22Rv1 (cell line): ENCODE measurements around the gene NUFIP1.

ENCODE experiments used
- H3K27ac ChIP-seq: fragments of 450-650 bp; 2 replicates; pipeline ENCODE4 v1.5.1; 2017
- ZFX ChIP-seq: fragments of 450-650 bp; IDR thresholded peaks from 2 replicates; pipeline ENCODE4 v1.6.1; 2017; ENCODE audit warnings: antibody characterized with exemption, borderline replicate concordance
- TF ChIP-seq, protein P1 (sequence below): fragments of 450-650 bp; IDR thresholded peaks from 2 replicates; pipeline ENCODE4 v1.5.1; 2017; ENCODE audit warnings: mild to moderate bottlenecking

Gene NUFIP1

DNA sequence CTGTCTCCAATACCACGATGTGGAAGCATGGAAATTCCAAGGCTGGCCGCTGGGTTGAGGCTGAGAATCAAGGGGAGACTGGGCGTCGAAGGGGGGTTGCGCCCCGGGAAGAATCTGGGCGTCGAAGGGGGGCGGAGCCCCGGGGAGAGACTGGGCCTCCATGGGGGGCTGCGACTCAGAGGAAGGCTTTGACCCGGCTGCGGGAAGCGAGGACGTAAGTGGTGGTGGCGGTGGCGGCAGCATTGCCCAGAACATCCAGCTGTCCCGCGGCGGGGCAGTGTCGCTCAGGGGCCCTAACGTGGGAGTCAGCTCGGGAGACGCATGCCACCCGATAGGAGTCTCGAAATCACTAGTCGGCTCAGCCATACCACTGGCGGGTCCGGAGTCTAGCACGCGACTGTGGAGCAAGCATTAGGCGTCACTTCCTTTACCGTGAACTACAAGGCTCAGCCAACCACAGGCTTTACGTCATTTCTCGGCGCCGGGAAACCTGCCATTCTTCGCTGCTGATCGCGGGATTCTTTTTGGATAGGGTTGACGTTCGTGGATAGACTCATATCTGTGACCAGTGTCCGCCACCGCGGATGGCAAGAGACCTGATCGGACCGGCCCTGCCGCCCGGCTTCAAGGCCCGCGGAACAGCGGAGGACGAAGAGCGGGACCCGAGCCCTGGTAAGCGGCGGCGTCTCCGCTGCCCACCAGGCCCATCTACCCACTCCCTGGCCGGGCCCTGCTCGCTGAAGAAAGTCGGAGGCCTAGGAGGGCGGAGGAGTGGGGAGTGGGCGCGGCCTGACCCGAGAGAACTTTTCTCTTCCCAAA lies at the start of gene NUFIP1, which contains the start of gene GPALPP1:
Gene NUFIP1, minus strand, starts transcription at position 401 of the 819 bp plus-strand sequence. Its CDS starts 35 bp downstream, at position 366.
Gene GPALPP1, plus strand, starts transcription at position 468 of the 819 bp plus-strand sequence. Its CDS starts 117 bp downstream, at position 585.
- TF ChIP-seq, protein P1, sequence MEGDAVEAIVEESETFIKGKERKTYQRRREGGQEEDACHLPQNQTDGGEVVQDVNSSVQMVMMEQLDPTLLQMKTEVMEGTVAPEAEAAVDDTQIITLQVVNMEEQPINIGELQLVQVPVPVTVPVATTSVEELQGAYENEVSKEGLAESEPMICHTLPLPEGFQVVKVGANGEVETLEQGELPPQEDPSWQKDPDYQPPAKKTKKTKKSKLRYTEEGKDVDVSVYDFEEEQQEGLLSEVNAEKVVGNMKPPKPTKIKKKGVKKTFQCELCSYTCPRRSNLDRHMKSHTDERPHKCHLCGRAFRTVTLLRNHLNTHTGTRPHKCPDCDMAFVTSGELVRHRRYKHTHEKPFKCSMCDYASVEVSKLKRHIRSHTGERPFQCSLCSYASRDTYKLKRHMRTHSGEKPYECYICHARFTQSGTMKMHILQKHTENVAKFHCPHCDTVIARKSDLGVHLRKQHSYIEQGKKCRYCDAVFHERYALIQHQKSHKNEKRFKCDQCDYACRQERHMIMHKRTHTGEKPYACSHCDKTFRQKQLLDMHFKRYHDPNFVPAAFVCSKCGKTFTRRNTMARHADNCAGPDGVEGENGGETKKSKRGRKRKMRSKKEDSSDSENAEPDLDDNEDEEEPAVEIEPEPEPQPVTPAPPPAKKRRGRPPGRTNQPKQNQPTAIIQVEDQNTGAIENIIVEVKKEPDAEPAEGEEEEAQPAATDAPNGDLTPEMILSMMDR: no peak
- no peak for TF ChIP-seq ZFX
- H3K27ac ChIP-seq: peak within 1 kb of the TSS; percentile 68

DNA sequence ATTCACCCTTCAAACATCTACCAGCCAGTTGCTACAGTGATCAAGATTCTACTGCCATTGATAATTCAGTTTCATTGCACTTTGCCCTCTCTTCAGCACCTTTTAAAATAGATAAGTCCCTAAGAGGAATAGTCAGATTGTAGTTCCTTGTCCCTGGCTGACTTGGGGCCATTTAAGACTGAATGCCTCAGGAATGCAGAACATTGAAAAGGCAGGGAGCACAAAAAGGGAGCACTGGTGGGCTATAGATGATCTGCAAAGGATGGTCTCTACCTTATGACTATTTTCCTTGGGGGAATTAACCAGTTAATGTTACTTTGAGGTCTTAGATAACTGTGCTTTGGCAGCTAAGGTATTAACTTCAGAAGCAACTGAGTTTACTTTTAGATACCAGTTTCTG lies 46.9 kb upstream of the NUFIP1 start:
- no peak overlapping the region for H3K27ac ChIP-seq

DNA sequence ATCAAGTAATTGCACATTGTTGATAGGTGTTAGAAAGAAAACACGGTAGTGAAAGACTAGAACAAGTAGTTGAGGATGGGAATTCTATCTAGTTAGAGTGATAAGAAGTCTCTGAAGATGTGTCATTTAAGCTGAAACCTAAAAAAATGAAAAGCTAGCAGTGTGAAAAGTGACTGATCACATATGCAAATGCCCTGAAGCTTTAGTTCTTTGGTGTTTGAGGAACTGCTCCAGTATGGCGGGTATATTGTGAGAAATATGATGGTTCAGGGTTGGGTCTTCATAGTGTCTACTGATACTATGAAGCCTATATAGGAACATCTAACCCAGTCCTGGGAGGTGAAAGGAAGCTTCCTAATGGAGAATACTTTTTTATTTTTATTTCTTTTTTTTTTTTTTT lies 45.1 kb upstream of the NUFIP1 start:
- no peak overlapping the region for H3K27ac ChIP-seq
- TF ChIP-seq, protein P1: no peak
- no peak for TF ChIP-seq ZFX

More for the DNA sequence above, 46.9 kb upstream of the NUFIP1 start:
- TF ChIP-seq, protein P1: no peak
- TF ChIP-seq ZFX: no peak

DNA sequence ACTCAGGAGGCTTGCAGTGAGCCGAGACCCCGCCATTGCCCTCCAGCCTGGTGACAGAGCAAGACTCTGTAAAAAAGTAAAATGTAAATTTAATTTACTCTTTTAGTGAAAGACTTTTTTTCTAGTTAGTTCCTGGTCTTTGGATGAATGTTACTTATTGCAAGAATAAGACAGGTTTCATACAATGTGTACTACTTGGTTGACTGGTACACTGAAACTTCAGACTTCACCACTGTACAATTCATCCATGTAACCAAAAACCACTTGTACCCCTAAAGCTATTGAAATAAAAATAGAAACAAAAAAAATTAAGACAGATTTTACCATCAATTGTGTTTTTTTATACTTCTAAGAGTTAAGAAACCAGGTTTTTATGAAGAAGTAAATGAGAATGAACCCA lies 35.6 kb upstream of the NUFIP1 start:
- no peak overlapping the region for H3K27ac ChIP-seq
- TF ChIP-seq, protein P1: no peak
- TF ChIP-seq ZFX: no peak

DNA sequence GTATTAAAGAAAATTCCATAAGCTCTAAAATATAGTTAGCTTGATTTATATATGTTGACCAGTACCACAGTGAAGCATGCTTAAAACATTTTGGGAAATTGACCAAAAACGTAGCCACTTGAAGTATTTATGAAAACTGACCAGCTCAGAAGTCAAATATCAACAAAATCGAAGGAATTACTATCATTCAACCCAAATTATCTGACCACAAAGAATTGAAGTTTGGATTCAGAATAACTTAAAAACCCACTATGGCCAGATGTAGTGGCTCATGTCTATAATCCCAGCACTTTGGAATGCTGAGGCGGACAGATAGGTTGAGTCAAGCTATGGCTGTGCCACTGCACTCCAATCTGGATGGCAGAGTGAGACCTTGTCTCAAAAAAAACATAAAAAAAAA lies 32.0 kb upstream of the NUFIP1 start:
- peak overlapping the region; percentile 62 for H3K27ac ChIP-seq
- TF ChIP-seq, protein P1: no peak
- TF ChIP-seq ZFX: no peak

DNA sequence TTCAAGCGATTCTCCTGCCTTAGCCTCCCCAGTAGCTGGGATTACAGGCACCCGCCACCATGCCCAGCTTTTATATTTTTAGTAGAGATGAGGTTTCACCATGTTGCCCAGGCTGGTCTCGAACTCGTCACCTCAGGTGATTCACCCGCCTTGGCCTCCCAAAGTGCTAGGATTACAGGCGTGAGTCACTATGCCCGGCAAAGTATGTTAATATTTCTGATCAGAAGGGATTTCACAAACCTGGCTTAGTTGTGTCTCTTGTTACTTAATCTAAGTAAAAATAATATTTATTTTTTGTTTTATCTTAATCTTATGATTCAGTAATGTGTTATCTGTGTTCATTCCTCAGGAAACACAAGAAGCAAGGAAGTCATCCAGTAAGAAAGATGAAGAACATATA lies 30.7 kb upstream of the NUFIP1 start:
- peak overlapping the region; percentile 62 for H3K27ac ChIP-seq

DNA sequence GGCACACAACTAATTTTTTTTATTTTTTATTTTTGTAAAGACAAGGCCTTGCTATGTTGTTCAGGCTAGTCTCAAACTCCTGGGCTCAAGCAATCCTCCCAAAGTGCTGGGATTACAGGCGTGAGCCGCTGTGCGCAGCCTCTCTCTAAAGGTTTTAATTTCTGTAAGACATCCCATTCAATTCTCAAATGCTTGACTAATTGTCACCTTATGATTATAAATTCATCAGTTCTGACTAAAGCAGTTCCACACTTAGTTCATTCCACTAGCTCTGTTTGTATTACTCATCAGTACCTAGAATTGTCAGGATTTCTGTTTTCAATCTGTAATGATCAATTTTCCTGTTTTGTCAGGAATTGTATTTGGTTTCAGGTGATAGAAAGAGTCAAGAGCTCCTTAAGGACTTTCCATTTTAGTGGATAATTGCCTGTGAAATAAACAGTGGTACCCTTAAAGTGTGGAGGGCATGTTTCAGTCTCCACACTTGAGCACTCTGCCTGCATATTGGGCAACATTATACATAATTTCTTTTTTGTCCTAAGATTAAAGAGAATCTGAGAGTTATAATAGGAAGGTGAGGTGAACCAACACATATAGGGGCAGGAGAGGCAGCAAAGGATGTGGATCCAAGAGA lies 27.6 kb upstream of the NUFIP1 start:
- H3K27ac ChIP-seq: no peak overlapping the region
- TF ChIP-seq, protein P1: no peak
- no peak for TF ChIP-seq ZFX
